ENCODE measurements around the gene ANXA4.
"Not testable (repeated sequence)": the region's sequence is repeated elsewhere in the genome, so short reads cannot be mapped to it uniquely, and the experiment has no call there.

Gene ANXA4

GRCh38 chr2:69734854-69735544, 6.9 kb upstream of the ANXA4 start:
- peaks cover 10 to 12% of the 10 kb centered on the region in 2 experiments for H3K4me1 ChIP-seq (ENCODE audit: control insufficient read depth in 1 of 2, insufficient read depth in 1 of 2, low read depth in 1 of 2, low read length in 1 of 2)
- H3K9me3 ChIP-seq = no peaks in the 10 kb centered on the region
- H3K27ac ChIP-seq = no peak overlapping the region
- H3K4me3 ChIP-seq (ENCODE audit: low read depth in 1 of 2, low read length in 1 of 2) = no peak overlapping the region
- TF ChIP-seq, protein P1, sequence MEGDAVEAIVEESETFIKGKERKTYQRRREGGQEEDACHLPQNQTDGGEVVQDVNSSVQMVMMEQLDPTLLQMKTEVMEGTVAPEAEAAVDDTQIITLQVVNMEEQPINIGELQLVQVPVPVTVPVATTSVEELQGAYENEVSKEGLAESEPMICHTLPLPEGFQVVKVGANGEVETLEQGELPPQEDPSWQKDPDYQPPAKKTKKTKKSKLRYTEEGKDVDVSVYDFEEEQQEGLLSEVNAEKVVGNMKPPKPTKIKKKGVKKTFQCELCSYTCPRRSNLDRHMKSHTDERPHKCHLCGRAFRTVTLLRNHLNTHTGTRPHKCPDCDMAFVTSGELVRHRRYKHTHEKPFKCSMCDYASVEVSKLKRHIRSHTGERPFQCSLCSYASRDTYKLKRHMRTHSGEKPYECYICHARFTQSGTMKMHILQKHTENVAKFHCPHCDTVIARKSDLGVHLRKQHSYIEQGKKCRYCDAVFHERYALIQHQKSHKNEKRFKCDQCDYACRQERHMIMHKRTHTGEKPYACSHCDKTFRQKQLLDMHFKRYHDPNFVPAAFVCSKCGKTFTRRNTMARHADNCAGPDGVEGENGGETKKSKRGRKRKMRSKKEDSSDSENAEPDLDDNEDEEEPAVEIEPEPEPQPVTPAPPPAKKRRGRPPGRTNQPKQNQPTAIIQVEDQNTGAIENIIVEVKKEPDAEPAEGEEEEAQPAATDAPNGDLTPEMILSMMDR (IDR thresholded peaks at IDR 0.05) = no peak
- H3K27me3 ChIP-seq = no peaks in the 10 kb centered on the region
- no peaks in the 10 kb centered on the region for H3K36me3 ChIP-seq

DNA sequence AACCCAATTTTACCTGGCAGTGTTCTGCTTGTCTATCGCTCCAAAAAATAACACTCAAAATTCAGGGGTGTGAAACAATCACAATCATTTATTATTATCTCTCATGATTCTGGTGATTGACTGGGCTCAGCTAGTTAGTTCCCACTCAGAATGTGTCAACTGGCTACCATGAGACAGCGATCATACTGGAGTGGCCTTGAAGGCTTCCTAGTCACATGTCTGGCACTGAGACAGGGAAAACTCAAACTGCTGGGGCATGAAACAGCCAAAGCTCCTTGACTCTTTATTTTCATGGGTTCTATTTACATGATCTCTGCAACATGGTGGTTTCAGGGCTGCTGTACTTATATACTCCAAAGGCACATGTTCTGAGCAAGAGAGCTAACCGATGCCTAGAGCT, 6.2 kb upstream of the ANXA4 start:
- H3K27ac ChIP-seq = no peak overlapping the region
- H3K9me3 ChIP-seq = no peaks in the 10 kb centered on the region
- TF ChIP-seq, protein P1 (IDR thresholded peaks at IDR 0.05) = no peak
- H3K27me3 ChIP-seq = no peaks in the 10 kb centered on the region
- no peaks in the 10 kb centered on the region for H3K36me3 ChIP-seq
- peaks cover 13% of the 10 kb centered on the region in 2 experiments for H3K4me1 ChIP-seq (ENCODE audit: control insufficient read depth in 1 of 2, insufficient read depth in 1 of 2, low read depth in 1 of 2, low read length in 1 of 2)
- H3K4me3 ChIP-seq (ENCODE audit: low read depth in 1 of 2, low read length in 1 of 2) = no peak overlapping the region

GRCh38 chr2:69738149-69738548, 3.8 kb upstream of the ANXA4 start:
- H3K27ac ChIP-seq; H3K4me3 ChIP-seq (ENCODE audit: low read depth in 1 of 2, low read length in 1 of 2); H3K36me3 ChIP-seq; H3K9me3 ChIP-seq; H3K27me3 ChIP-seq: not testable (repeated sequence)
- H3K4me1 ChIP-seq (ENCODE audit: control insufficient read depth in 1 of 2, insufficient read depth in 1 of 2, low read depth in 1 of 2, low read length in 1 of 2) = peaks cover 30 to 34% of the 10 kb centered on the region in 2 experiments

GRCh38 chr2:69740502-69740951, 1.4 kb upstream of the ANXA4 start:
- Histone ChIP-seq H3K4me3 (ENCODE audit: low read depth in 1 of 2, low read length in 1 of 2) (peak overlapping the region in 1 of 2 experiments; percentile 87), H3K4me1 (ENCODE audit: control insufficient read depth in 1 of 2, insufficient read depth in 1 of 2, low read depth in 1 of 2, low read length in 1 of 2) (peaks cover 54 to 57% of the 10 kb centered on the region in 2 experiments), H3K27me3 (no peaks in the 10 kb centered on the region), H3K9me3 (no peaks in the 10 kb centered on the region), H3K36me3 (no peaks in the 10 kb centered on the region), H3K27ac (peak overlapping the region; percentile 81)
- TF ChIP-seq, protein P1 (IDR thresholded peaks at IDR 0.05) = no peak

DNA sequence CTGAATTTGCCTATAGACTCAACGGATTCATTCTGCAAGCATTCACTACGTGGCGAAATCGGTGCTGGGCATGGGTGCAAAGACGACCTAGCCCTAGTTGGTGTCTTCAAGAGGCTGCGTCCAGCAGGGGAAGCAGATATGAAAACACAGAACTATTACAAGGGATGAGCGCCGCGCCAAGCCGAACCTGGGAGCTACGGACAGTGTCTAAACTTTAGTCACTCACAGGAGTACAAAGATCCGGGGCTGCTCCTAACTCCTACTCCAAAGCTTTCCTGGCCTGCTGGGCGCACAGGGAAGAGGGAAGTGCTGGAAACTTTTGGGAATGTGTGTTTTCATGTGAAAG, 732 bp upstream of the ANXA4 start:
- H3K4me1 ChIP-seq (ENCODE audit: control insufficient read depth in 1 of 2, insufficient read depth in 1 of 2, low read depth in 1 of 2, low read length in 1 of 2) = peaks cover 56 to 61% of the 10 kb centered on the region in 2 experiments
- TF ChIP-seq, protein P1 (IDR thresholded peaks at IDR 0.05) = no peak
- no peaks in the 10 kb centered on the region for H3K36me3 ChIP-seq
- no peaks in the 10 kb centered on the region for H3K27me3 ChIP-seq
- peak overlapping the region; percentile 68 to 87 for H3K4me3 ChIP-seq (ENCODE audit: low read depth in 1 of 2, low read length in 1 of 2)
- no peaks in the 10 kb centered on the region for H3K9me3 ChIP-seq
- H3K27ac ChIP-seq = peak overlapping the region; percentile 81

GRCh38 chr2:69742322-69742952, 503 bp downstream of the ANXA4 start:
- no peaks in the 10 kb centered on the region for H3K27me3 ChIP-seq
- H3K4me3 ChIP-seq (ENCODE audit: low read depth in 1 of 2, low read length in 1 of 2) = peak overlapping the region; percentile 68 to 87
- no peaks in the 10 kb centered on the region for H3K36me3 ChIP-seq
- peaks cover 61 to 67% of the 10 kb centered on the region in 2 experiments for H3K4me1 ChIP-seq (ENCODE audit: control insufficient read depth in 1 of 2, insufficient read depth in 1 of 2, low read depth in 1 of 2, low read length in 1 of 2)
- TF ChIP-seq, protein P1 (IDR thresholded peaks at IDR 0.05) = no peak
- peak overlapping the region; percentile 81 for H3K27ac ChIP-seq
- H3K9me3 ChIP-seq = no peaks in the 10 kb centered on the region
